ENCODE results near the gene BCAM. TPM values are rescaled to one million over a fixed set of nuclear protein-coding genes. Genes with fewer than 3 reads are reported as not detected.
A peak's percentile ranks its signal among the peaks of the same experiment; 100 is the strongest.

BCAM gene
- total RNA-seq, 4 donors from 2014 or later = 83.5 to 139 (median 90.9) TPM

GRCh38 chr19:44807652-44808462 is 1.0 kb upstream of the BCAM start:
- TF ChIP-seq CTCF (IDR thresholded peaks at IDR 0.05) (peak; percentile 30 to 52 (median 39)), POLR2A (IDR thresholded peaks at IDR 0.05) (no peak), EP300 (IDR thresholded peaks at IDR 0.05) (no peak)
- Histone ChIP-seq H3K4me1 (peaks cover 0 to 49% (median 23%) of the 10 kb centered on the region in 4 donors), H3K27ac (peak overlapping the region; percentile 56 to 90 (median 79)), H3K27me3 (no peaks in the 10 kb centered on the region), H3K4me3 (peak overlapping the region in 1 of 4 donors; percentile 66), H3K9me3 (peaks cover 0 to 6% (median 0%) of the 10 kb centered on the region in 4 donors), H3K36me3 (peaks cover 0 to 8% (median 0%) of the 10 kb centered on the region in 3 donors)
- peak in 1 of 2 donors; percentile 27 for DNase-seq (ENCODE audit: low spot score in 2 of 2)
- 18 to 19% methylated on average over 14 of the region's 14 CpGs for WGBS, 2 donors

DNA sequence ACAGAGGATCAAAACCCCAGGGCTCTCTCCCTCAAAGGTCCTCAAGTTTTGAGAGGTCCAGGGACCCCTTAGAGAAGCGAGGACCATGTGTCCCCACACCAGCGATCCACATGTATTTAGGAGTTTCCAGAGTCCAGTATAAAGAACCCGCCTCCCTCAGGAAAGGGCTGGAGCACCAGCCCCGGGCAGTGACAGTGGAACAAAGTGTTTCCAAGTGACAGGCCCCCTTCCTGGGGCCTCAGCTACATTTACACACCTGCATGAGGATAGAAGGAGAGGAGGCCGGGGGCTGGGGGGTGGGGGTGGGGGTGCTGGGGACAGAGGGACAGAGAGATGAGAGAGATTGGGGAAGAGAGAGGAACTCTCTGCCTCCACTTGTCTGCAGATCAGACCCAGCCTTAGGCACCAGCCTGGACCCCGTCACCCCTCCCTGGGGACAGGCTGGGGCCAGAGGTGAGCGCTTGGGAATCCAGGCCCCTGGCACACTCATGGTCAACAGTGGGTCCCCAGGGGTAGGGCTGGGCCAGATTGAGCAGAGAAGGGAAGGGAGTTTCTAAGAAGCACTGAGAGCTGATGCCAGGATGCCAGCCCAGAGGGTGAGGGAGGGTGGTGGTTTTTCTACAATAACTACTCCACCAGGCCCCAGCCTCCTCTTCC is 802 bp downstream of the BCAM start:
- no peaks in the 10 kb centered on the region for H3K27me3 ChIP-seq
- no peak for DNase-seq (ENCODE audit: low spot score in 2 of 2)
- H3K4me1 ChIP-seq = peaks cover 0 to 49% (median 23%) of the 10 kb centered on the region in 4 donors
- H3K9me3 ChIP-seq = no peaks in the 10 kb centered on the region
- H3K36me3 ChIP-seq = peaks cover 0 to 26% (median 0%) of the 10 kb centered on the region in 3 donors
- peak overlapping the region; percentile 37 to 66 (median 48) for H3K4me3 ChIP-seq
- TF ChIP-seq POLR2A (IDR thresholded peaks at IDR 0.05) = no peak
- H3K27ac ChIP-seq = peak overlapping the region; percentile 45 to 90 (median 64)
- 24 to 34% methylated on average over 6 to 7 of the region's 7 CpGs for WGBS, 2 donors

GRCh38 chr19:44810234-44811121 is 1.6 kb downstream of the BCAM start:
- Histone ChIP-seq H3K4me3 (peak overlapping the region in 2 of 4 donors; percentile 45 to 66), H3K27me3 (no peaks in the 10 kb centered on the region), H3K36me3 (peaks cover 0 to 34% (median 0%) of the 10 kb centered on the region in 3 donors), H3K27ac (peak overlapping the region in 1 of 4 donors; percentile 90), H3K4me1 (peaks cover 0 to 49% (median 23%) of the 10 kb centered on the region in 4 donors), H3K9me3 (no peaks in the 10 kb centered on the region)
- 52 to 68% methylated on average over 10 to 13 of the region's 13 CpGs for WGBS, 2 donors
- no peak for DNase-seq (ENCODE audit: low spot score in 2 of 2)
- no peak for TF ChIP-seq POLR2A (IDR thresholded peaks at IDR 0.05)
- TF ChIP-seq EP300 (IDR thresholded peaks at IDR 0.05) = no peak
- no peak for TF ChIP-seq CTCF (IDR thresholded peaks at IDR 0.05)

GRCh38 chr19:44811122-44811419 is 2.2 kb downstream of the BCAM start:
- peaks cover 0 to 40% (median 0%) of the 10 kb centered on the region in 3 donors for H3K36me3 ChIP-seq
- no peak overlapping the region for H3K27ac ChIP-seq
- WGBS, 2 donors = 90 to 92% methylated on average over 7 of the region's 7 CpGs
- no peaks in the 10 kb centered on the region for H3K9me3 ChIP-seq
- peaks cover 0 to 49% (median 23%) of the 10 kb centered on the region in 4 donors for H3K4me1 ChIP-seq
- peak overlapping the region in 1 of 4 donors; percentile 66 for H3K4me3 ChIP-seq
- DNase-seq (ENCODE audit: low spot score in 2 of 2) = no peak
- no peaks in the 10 kb centered on the region for H3K27me3 ChIP-seq
- TF ChIP-seq CTCF (IDR thresholded peaks at IDR 0.05) (no peak), EP300 (IDR thresholded peaks at IDR 0.05) (no peak), POLR2A (IDR thresholded peaks at IDR 0.05) (no peak)

GRCh38 chr19:44812142-44812718 is 3.3 kb downstream of the BCAM start:
- Histone ChIP-seq H3K9me3 (no peaks in the 10 kb centered on the region), H3K4me3 (no peak overlapping the region), H3K36me3 (peaks cover 0 to 40% (median 0%) of the 10 kb centered on the region in 3 donors), H3K27ac (peak overlapping the region in 2 of 4 donors; percentile 17 to 27), H3K4me1 (peaks cover 0 to 48% (median 23%) of the 10 kb centered on the region in 4 donors), H3K27me3 (no peaks in the 10 kb centered on the region)
- WGBS, 2 donors = 80 to 84% methylated on average over 28 of the region's 28 CpGs
- DNase-seq (ENCODE audit: low spot score in 2 of 2) = no peak
- TF ChIP-seq POLR2A (IDR thresholded peaks at IDR 0.05) (no peak), EP300 (IDR thresholded peaks at IDR 0.05) (no peak), CTCF (IDR thresholded peaks at IDR 0.05) (no peak)
